CD14-positive monocyte (primary cell): Measurements from ENCODE around the gene BMP2K. TPM values are rescaled to one million over a fixed set of nuclear protein-coding genes. Genes with fewer than 3 reads are reported as not detected.

Experiments
- DNase-seq, 3 donors: peaks; one replicate each; pipeline ENCODE4 v3.0.0-alpha.2; 2011 to 2022
- H2AFZ ChIP-seq: 2 replicates; pipeline ENCODE4 v1.6.0; 2012; ENCODE audit warnings: mild to moderate bottlenecking, low read depth, low read length, inconsistent platforms; ENCODE audit not compliant: insufficient read depth, poor library complexity, severe bottlenecking
- H3K27ac ChIP-seq, 2 donors: 1 replicate in 1 of 2; 2 replicates in 1 of 2; pipeline ENCODE4 v1.5.1; 2012 to 2013; ENCODE audit warnings: low read length in 2 of 2, control low read depth in 1 of 2, inconsistent platforms in 1 of 2, low read depth in 1 of 2, mild to moderate bottlenecking in 1 of 2
- H3K27me3 ChIP-seq, 2 donors: one replicate each; pipeline versions ENCODE4 v1.6.0 to v1.6.1; 2011 to 2013; ENCODE audit warnings: low read length in 2 of 2; ENCODE audit not compliant: control insufficient read depth in 2 of 2, insufficient read depth in 2 of 2
- H3K36me3 ChIP-seq, 2 donors: replicated peaks in 1 of 2; 1 replicate in 1 of 2; 2 replicates in 1 of 2; pipeline versions ENCODE4 v1.5.1 to v1.6.1; 2012 to 2013; ENCODE audit warnings: low read length in 2 of 2, control low read depth in 1 of 2, inconsistent platforms in 1 of 2, mild to moderate bottlenecking in 1 of 2; ENCODE audit not compliant: insufficient read depth in 2 of 2, control insufficient read depth in 1 of 2
- H3K4me1 ChIP-seq, 2 donors: 1 replicate in 1 of 2; 2 replicates in 1 of 2; pipeline versions ENCODE4 v1.5.1 to v1.6.1; 2012 to 2013; ENCODE audit warnings: low read length in 2 of 2, control low read depth in 1 of 2, inconsistent platforms in 1 of 2, mild to moderate bottlenecking in 1 of 2, moderate library complexity in 1 of 2; ENCODE audit not compliant: insufficient read depth in 2 of 2, control insufficient read depth in 1 of 2
- H3K4me2 ChIP-seq: replicated peaks from 2 replicates; pipeline ENCODE3; 2012; ENCODE audit warnings: low read length, moderate library complexity, mild to moderate bottlenecking; ENCODE audit not compliant: poor library complexity, severe bottlenecking; ENCODE audit errors: extremely low read depth
- H3K4me3 ChIP-seq, 3 experiments: fragments of 200-600 bp in 1 of 3; sonication (generic) in 1 of 3; replicated peaks in 1 of 3; 1 replicate in 2 of 3; 2 replicates in 1 of 3; pipeline ENCODE4 v1.5.1; 2011 to 2013; ENCODE audit warnings: low read length in 3 of 3, mild to moderate bottlenecking in 3 of 3, control low read depth in 2 of 3, low read depth in 2 of 3, inconsistent platforms in 1 of 3, moderate library complexity in 1 of 3
- H3K79me2 ChIP-seq: 2 replicates; pipeline ENCODE4 v1.6.0; 2012; ENCODE audit warnings: mild to moderate bottlenecking, control low read depth, inconsistent platforms, low read length, moderate library complexity; ENCODE audit not compliant: insufficient read depth
- H3K9ac ChIP-seq: 2 replicates; pipeline ENCODE4 v1.6.0; 2017; ENCODE audit warnings: low read length, mild to moderate bottlenecking; ENCODE audit not compliant: insufficient read depth, poor library complexity, severe bottlenecking
- H3K9me3 ChIP-seq, 2 donors: replicated peaks in 1 of 2; 1 replicate in 1 of 2; 2 replicates in 1 of 2; pipeline versions ENCODE4 v1.5.1 to v1.6.1; 2012 to 2013; ENCODE audit warnings: low read length in 2 of 2, control low read depth in 1 of 2; ENCODE audit not compliant: control insufficient read depth in 1 of 2, insufficient read depth in 1 of 2
- H4K20me1 ChIP-seq: 2 replicates; pipeline ENCODE4 v1.6.0; 2012; ENCODE audit warnings: mild to moderate bottlenecking, low read length, control low read depth, moderate library complexity; ENCODE audit not compliant: insufficient read depth
- H3K27ac Mint-ChIP-seq, 7 donors: one replicate each; pipeline ENCODE4 v1.8.0; 2020; ENCODE audit warnings: mild to moderate bottlenecking in 7 of 7, mixed read lengths in 7 of 7, moderate library complexity in 6 of 7, inconsistent platforms in 2 of 7
- H3K27me3 Mint-ChIP-seq, 3 donors: one replicate each; pipeline ENCODE4 v1.8.0; 2021 to 2022; ENCODE audit warnings: low read depth in 3 of 3, mild to moderate bottlenecking in 3 of 3, mixed read lengths in 3 of 3, moderate library complexity in 3 of 3, inconsistent platforms in 1 of 3
- H3K36me3 Mint-ChIP-seq, 2 donors: one replicate each; pipeline ENCODE4 v1.8.0; 2020; ENCODE audit warnings: mixed read lengths in 2 of 2, inconsistent platforms in 1 of 2, mild to moderate bottlenecking in 1 of 2
- H3K4me1 Mint-ChIP-seq: one replicate; pipeline ENCODE4 v1.8.0; 2020; ENCODE audit warnings: mild to moderate bottlenecking, mixed read lengths
- H3K4me3 Mint-ChIP-seq, 2 donors: one replicate each; pipeline ENCODE4 v1.8.0; 2020; ENCODE audit warnings: mild to moderate bottlenecking in 2 of 2, mixed read lengths in 2 of 2, moderate library complexity in 1 of 2
- H3K9me3 Mint-ChIP-seq, 7 donors: one replicate each; pipeline ENCODE4 v1.8.0; 2020 to 2022; ENCODE audit warnings: mixed read lengths in 7 of 7, mild to moderate bottlenecking in 6 of 7, moderate library complexity in 6 of 7, inconsistent platforms in 2 of 7
- WGBS: methylation state at CpG from one replicate; pipeline ENCODE4 v1.1.5; 2013; ENCODE audit warnings: missing lambda C conversion rate; ENCODE audit not compliant: insufficient coverage; 5-methylcytosine and 5-hydroxymethylcytosine counted together
- intact Hi-C, 2 donors: fragments of 100-400 bp; cut with micrococcal nuclease; formaldehyde crosslinking; loops; one replicate each; pipeline versions ENCODE4 v1.15.0 to v1.15.1; 2023
- polyA plus RNA-seq, 3 donors: library from polyadenylated mRNA; depleted of rRNA in 1 of 3; unstranded in 2 of 3; stranded (reverse) in 1 of 3; fragments of 300-500 nt in 2 of 3; fragments of >200 nt in 1 of 3; fragmentation: Illumina TruSeq in 2 of 3; gene quantifications; 1 replicate in 2 of 3; 2 replicates in 1 of 3; pipeline ENCODE4 v1.2.3, GENCODE V29; 2012 to 2021
- TF ChIP-seq, protein P1 (sequence below): fragments of 200-600 bp; IDR thresholded peaks from one replicate; pipeline ENCODE4 v1.8.0; 2022; ENCODE audit warnings: antibody characterized with exemption, mild to moderate bottlenecking

BMP2K gene
- polyA plus RNA-seq, 3 donors = 11.8 to 39.7 (median 21.6) TPM

DNA sequence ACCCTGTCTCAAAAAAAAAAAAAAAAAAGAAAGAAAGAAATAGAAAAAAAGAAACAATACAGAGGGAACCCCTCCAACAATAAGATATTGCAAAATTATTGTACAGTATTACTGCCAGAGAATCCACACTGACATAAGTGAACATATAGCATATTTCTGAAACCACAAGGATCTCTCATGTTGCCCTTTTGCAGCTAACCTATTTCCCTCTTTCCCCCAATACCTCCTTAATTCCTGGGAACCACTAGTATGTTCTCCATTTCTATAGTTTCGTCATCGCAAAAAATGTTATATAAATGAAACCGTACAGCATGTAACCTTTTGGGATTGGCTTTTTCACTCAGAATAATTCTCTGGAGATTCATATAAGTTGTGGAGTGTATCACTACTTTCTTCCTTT is 20.0 kb upstream of the BMP2K start:
- Mint-ChIP-seq H3K4me1 (peaks cover 16% of the 10 kb centered on the region), H3K27me3 (no peaks in the 10 kb centered on the region), H3K9me3 (peaks cover 0 to 2% (median 1%) of the 10 kb centered on the region in 7 donors), H3K36me3 (no peaks in the 10 kb centered on the region), H3K27ac (peak overlapping the region in 1 of 7 donors; percentile 35), H3K4me3 (no peak overlapping the region)
- no peak overlapping the region for H3K4me2 ChIP-seq
- H3K27ac ChIP-seq = no peak overlapping the region
- no peaks in the 10 kb centered on the region for H3K79me2 ChIP-seq
- TF ChIP-seq, protein P1, sequence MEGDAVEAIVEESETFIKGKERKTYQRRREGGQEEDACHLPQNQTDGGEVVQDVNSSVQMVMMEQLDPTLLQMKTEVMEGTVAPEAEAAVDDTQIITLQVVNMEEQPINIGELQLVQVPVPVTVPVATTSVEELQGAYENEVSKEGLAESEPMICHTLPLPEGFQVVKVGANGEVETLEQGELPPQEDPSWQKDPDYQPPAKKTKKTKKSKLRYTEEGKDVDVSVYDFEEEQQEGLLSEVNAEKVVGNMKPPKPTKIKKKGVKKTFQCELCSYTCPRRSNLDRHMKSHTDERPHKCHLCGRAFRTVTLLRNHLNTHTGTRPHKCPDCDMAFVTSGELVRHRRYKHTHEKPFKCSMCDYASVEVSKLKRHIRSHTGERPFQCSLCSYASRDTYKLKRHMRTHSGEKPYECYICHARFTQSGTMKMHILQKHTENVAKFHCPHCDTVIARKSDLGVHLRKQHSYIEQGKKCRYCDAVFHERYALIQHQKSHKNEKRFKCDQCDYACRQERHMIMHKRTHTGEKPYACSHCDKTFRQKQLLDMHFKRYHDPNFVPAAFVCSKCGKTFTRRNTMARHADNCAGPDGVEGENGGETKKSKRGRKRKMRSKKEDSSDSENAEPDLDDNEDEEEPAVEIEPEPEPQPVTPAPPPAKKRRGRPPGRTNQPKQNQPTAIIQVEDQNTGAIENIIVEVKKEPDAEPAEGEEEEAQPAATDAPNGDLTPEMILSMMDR = no peak
- H3K4me3 ChIP-seq = no peak overlapping the region
- peaks cover 2 to 10% of the 10 kb centered on the region in 2 donors for H3K4me1 ChIP-seq
- no peaks in the 10 kb centered on the region for H3K36me3 ChIP-seq
- intact Hi-C loops = no loop called here
- no peaks in the 10 kb centered on the region for H3K27me3 ChIP-seq
- no peaks in the 10 kb centered on the region for H4K20me1 ChIP-seq
- H3K9me3 ChIP-seq = no peaks in the 10 kb centered on the region
- no peak overlapping the region for H3K9ac ChIP-seq
- no peak for DNase-seq
- WGBS = no CpG with 5 or more reads among the region's 3 CpGs
- no peak overlapping the region for H2AFZ ChIP-seq

DNA sequence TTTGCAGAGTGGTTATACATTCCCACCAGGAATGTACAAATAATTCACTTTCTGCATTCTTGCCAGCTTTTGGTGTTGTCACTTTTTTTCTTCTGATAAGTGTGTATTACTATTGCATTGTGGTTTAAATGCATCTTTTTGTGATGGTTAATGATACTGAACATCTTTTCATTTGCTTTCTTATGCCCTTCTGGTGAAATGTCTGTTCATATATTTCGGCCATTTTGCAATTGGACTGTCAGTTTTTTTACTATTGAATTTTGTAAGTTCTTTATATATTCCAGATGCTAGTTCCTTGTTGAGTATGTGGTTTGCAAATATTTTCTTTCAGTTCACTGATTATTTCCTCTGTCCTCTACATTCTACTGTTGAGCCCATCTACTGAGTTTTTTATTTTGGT is 19.4 kb upstream of the BMP2K start:
- no peaks in the 10 kb centered on the region for H3K27me3 Mint-ChIP-seq
- no peak overlapping the region for H3K27ac Mint-ChIP-seq
- H3K4me1 Mint-ChIP-seq = peaks cover 12% of the 10 kb centered on the region
- Histone ChIP-seq H3K79me2 (no peaks in the 10 kb centered on the region), H2AFZ (no peak overlapping the region), H3K36me3 (no peaks in the 10 kb centered on the region), H3K4me1 (peaks cover 0 to 8% of the 10 kb centered on the region in 2 donors), H3K9me3 (no peaks in the 10 kb centered on the region), H3K4me2 (no peak overlapping the region), H3K27ac (no peak overlapping the region), H3K9ac (no peak overlapping the region), H3K27me3 (no peaks in the 10 kb centered on the region), H3K4me3 (no peak overlapping the region), H4K20me1 (no peaks in the 10 kb centered on the region)
- TF ChIP-seq, protein P1 = no peak
- no peak for DNase-seq
- H3K36me3 Mint-ChIP-seq = no peaks in the 10 kb centered on the region
- intact Hi-C loops = no loop called here
- no peak overlapping the region for H3K4me3 Mint-ChIP-seq
- H3K9me3 Mint-ChIP-seq = peaks cover 0 to 2% (median 1%) of the 10 kb centered on the region in 7 donors
- WGBS = no CpG with 5 or more reads among the region's 1 CpG
